SH-SY5Y (cell line): ENCODE data around the gene VWF.

Experiments
- GATA2 ChIP-seq: IDR thresholded peaks from 2 replicates; pipeline ENCODE4 v1.6.1; 2011; ENCODE audit warnings: mild to moderate bottlenecking, low read depth, low read length
- GATA3 ChIP-seq: IDR thresholded peaks from 2 replicates; pipeline ENCODE4 v1.6.1; 2011; ENCODE audit warnings: low read depth, mild to moderate bottlenecking, low read length, moderate library complexity

The VWF gene

DNA sequence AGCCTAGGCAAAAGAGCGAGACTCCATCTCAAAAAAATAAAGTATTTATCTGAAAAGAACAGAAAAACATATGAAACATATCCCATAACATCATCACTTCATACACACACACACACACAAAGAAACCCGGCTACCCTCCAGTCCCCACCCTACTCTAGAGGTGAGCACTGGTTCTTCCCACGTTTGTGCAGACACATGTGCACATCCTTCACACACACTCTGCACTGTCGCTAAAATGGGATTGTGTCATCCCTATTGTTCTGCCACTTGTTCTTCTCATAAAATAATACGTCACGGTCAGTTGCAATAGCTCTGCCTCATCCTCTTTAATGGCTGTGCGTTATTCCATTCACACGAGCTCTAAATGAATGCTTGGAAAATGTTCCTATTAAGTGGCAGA, 93.5 kb downstream of the VWF start:
- TF ChIP-seq GATA2 (no peak), GATA3 (no peak)

DNA sequence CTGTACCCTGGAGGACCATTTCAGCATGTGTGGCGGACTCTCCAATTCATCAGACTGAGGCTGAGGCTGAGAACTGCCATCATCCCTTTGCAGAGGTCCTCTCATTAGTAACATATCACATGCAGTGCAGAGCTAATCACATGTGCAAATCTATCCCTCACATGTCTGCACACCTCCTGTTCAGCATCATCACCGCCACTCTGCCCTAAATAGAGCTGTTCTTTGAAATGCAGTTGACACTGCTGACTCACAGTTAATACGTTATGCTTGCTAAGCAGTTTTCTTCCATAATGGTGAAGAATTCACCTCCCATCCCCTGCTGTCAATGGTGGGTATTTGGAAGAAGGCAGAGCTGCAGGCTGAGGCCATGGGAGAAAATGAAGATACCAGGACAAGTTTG, 94.4 kb downstream of the VWF start:
- TF ChIP-seq GATA3 = no peak
- no peak for TF ChIP-seq GATA2

DNA sequence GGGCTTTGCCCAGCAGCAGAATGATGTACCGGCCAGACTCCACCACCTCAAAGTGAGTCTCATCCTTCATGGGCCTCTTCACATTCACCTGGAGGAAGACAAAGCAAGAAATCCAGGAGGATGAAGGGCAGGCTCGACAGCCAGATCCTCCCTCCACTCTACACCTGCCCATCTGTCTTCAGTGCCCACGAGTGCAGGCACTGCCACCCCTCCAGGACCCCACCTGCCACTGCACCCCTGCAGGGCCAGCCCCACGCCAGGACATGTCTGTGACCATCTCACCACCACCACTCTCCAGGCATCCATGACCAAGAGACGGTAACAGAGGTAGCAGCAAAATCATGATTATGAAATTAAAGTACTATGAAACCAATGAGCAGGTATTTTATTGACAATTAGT, 95.1 kb downstream of the VWF start:
- TF ChIP-seq GATA3 (no peak), GATA2 (no peak)

DNA sequence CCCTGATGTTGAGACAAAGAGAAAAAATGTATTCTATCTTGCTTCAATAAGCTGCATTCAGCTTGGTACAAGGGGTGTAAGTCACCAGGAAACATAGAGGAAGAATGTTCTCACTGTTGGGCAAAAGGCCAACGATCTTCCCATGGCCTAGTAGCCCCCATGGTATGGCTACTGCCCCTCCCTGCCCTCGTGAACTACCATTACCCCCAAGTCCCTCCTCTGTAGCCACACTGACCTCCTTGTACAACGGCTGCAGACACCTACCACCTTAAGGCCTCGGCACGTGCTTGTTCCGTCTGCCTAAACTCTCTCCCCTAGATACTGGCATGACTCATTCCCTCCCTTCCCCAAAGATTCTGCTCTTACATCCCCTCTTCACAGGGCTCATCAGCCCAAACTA, 97.5 kb downstream of the VWF start:
- TF ChIP-seq GATA2 (no peak), GATA3 (no peak)

DNA sequence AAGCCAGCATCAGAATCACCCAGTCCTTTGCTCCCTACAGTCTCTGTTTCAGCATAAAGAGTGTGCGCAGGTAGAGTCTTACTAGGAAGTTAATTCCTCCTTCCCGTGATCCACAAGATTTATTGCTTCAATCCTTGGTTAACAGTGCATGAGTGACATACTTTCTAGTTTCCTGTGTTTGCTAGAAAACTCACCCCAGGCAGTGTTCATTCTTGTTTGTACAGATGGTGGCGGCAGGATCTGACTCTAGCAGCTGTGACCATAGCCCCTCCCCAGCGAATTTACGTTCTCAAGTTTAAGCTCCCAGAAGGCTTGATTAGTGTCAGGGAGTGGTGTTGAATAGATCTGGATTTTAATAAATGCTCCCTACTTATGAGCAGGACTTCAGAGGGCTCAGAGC, 103.5 kb downstream of the VWF start:
- TF ChIP-seq GATA3 (no peak), GATA2 (no peak)

DNA sequence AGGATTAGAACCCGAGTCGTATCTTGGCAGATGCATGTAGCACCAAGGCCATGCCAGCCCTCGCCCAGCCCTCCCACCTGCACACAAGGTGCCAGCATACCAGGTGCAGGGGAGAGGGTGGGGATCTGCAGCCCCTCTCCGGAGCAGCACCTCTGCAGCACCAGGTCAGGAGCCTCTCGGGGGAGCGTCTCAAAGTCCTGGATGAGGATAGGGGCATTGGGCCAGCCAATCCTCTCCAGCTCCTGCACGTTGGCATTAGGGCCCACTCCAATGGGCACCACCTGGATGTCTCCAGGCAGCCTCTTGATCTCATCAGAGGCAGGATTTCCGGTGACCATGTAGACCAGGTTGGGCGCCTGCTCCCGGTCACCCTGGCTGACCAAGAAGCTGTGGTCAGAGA, 106.2 kb downstream of the VWF start:
- TF ChIP-seq GATA2 (no peak), GATA3 (no peak)

DNA sequence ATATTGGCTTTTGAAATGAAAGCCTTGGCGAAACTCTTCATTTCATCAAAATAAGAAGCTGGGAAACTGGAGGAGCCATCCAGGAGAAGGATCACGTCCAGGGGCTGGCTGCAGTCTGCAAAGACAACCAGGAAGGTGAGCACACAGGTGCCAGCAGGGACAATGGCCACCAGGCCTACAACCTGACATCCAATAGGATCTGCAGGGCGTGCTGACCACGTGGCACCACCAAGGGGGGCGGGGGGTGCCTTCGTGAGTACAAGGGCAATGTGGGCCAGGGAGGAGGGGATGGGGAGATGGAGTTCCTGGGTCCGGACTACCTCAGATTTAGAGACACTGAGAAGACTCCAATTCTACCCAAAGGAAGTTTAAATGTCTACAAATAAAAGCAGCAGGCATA, 107.7 kb downstream of the VWF start:
- TF ChIP-seq GATA2 (no peak), GATA3 (no peak)

DNA sequence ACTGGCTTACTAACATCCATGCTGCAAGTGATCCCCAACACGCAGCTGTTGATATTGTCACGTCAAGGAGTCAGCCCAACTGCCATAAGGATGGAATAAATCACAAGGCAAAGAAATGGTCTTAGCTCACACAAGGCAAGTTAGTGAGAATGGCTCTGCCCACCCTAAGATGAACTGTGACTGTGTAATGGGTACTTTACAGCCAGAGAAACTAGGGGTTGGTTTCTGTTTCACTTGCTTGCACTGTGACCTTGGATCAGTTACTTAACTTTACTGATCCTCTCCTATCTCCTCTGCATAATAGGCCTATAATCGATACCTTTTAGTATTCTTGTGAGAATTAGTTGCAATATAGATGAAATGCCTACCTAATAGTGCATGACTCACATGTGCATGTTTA, 127.2 kb downstream of the VWF start:
- TF ChIP-seq GATA2 (no peak), GATA3 (no peak)

DNA sequence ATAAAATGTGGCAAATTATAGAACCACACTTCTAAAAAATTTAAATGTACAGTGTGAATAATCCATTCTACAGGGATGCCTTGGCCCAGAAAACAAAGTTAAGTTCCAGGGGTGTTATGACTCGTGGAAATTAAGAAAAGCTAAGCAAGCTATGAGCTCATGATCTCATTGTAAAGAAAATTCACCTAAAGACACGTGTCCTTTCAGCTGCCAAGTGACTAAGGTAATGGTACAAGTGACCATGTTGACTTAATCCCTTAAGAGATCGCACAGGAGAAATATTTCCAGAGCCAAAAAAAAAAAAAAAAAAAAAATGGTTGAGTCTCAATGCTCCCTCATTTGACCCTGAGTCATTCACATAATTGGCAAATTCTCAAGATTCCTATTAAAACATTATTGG, 128.0 kb downstream of the VWF start:
- TF ChIP-seq GATA2 = no peak
- TF ChIP-seq GATA3 = no peak

DNA sequence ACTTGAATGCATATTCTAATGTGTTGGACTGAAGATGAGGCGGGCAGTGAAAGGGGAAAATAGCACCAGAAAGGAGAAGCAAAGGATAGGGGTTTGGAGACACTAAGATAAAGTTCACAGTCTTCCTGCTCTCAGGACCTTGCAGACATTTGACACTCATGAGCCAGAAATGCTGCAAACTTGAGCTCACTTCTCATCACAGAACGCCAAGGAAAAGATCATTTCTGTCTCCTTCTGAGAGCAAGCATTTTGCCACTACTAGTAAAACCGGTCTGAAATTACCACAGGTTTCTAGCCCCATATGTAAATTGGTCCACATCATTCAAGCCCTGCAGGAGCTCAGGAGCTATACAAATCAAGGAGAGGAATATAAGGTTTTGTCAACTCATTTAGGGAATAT, 134.8 kb downstream of the VWF start:
- TF ChIP-seq GATA2 (no peak), GATA3 (no peak)

DNA sequence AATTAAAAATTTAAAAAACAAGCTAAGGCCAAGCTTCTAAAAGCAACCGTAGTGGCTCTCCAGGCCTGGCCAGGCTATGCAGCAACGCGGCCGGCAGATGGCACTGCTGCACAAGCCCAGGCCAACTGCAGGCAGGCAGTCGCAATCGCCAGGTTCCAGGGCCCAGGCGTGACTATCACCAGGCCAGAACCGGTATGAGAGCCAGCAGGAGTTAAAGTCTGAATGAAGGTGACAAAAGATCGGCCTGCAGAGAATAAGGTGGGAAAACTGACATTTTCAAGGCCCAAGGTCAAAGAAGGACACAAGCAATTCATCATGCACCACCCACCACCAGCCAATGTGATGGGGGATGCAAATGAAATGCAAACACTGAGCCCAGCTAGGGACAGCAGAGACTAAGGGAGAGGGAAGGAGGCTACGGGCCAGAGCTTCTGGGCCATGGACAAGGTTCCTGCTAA, 135.8 kb downstream of the VWF start:
- no peak for TF ChIP-seq GATA2
- no peak for TF ChIP-seq GATA3

DNA sequence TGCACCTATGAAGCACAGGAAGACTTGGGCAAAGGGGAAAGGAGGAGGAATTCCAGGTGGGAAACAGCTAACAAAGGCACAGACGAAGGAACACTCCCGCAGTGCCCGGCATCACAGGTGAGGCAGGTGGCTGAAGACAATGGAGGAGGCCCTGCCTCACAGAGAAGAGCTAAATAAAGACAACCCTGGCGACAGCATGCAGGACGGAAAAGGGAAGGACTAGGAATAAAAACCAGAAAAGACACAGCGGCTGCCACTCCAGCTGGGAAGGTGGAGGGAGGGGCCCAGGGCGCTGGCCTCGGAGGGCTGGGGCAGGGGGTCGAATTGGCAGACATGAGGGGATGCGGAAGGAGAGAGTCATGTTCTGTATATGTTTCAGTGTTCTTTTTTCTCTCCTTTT, 136.4 kb downstream of the VWF start:
- TF ChIP-seq GATA3 (no peak), GATA2 (no peak)

DNA sequence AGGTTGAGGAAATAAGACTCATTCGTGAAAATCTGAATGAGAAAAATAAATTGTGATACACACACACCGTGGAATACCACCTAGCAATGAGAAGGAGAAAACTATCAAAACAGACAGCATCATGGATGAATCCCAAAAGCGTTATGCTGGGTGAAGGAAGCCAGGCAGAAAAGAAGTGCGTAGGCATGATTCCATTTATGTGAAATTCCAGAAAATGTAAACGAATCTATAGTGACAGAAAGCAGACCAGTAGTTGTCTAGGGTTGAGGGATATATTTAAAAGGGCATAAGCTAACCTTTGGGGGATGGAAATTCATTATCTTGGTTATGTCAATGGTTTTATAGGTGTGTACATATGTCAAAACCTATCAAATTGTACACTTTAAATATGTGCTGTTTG, 136.9 kb downstream of the VWF start:
- TF ChIP-seq GATA3 (no peak), GATA2 (no peak)

DNA sequence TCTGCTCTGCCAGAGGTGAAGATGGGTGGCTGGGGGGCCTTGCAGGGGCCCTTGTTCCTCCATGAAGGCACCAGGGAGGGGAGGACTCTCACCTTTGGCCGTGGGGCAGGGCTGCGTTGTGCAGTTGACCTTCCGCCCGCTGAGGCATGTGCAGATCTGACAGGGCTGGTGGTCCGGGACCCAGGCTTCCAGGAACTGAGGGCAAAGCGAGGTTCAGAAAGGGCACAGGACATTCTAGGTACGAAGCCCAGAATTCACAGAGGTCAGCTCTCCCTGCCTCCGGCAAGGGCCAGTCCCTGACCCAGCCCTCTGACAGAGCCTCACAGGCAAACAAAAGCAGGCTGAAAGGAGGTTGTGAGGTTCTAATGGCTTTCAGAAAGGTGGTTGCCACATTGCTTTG, 139.0 kb downstream of the VWF start:
- TF ChIP-seq GATA3 = no peak
- no peak for TF ChIP-seq GATA2

DNA sequence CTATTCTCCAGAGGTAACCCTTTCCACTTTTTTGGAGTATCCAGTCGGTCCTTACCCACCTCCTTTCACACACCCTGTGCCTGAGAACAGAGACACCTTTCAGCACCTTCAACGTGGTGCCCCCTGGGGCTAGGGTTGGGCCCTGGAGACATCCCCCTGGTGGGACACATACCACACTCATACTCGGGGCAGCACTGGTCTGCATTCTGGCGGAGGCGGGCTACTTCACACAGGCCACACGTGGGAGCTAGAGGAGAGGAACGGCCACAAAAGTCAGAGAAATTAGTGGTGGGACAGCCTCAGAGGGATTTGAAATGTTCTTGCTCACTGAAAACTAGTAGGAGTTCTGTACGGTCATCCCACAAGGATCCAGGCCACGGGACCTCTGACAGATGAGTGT, 139.6 kb downstream of the VWF start:
- TF ChIP-seq GATA2 (no peak), GATA3 (no peak)

DNA sequence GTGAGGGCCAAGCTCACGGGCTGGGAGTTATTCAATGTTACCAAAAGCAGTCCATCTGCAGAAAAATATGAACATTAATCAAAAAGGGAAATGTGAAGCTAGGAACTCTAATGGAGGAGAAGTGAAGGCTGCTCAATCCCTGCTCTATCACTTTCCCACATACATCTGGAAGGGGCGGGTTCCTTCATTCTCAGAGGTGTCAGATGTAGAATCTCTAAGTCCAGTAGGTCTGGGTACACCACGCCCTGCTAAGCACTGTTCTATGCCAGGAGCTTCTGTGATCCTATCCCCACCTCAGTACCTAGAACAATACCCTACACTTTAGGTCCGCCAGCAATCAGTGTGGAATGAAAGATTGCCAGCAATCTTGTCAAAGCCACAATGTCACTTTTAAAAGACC, 142.4 kb downstream of the VWF start:
- no peak for TF ChIP-seq GATA2
- no peak for TF ChIP-seq GATA3

DNA sequence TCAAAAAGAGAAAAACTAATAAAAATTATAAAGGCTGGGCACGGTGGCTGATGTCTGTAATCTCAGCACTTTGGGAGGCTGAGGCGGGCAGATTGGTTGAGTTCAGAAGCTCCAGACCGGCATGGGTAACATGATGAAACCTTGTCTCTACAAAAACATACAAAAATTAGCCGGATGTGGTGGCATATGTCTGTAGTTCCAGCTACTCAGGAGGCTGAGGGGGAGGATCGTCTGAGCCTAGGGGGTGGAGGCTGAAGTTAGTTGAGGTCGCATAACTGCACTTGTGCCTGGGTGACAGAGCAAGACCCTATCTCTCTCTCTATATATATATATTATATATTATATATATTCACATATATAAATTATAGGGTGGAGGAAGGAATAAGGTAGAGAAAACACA, 146.9 kb downstream of the VWF start:
- TF ChIP-seq GATA2 (no peak), GATA3 (no peak)

DNA sequence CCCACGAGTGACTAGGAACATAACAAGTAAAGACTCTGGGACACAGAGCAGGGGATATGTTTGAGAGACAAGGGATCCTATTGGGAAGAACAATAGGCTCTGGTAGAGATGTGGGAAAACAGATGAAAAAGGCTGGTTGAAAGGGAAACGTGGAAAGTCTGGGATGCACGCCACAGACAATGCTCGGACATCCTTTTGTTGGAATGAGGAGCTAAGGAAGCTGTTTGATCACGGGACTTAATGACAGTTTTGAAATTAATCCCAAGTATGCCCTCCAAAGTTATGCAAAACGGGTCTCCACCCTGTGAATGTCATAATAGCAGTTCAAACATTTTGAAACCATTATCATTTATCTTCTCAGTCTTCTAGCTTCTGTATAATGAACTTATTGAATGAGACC, 147.8 kb downstream of the VWF start:
- no peak for TF ChIP-seq GATA2
- TF ChIP-seq GATA3 = no peak
